D721Med (cell line): ENCODE results near the gene RELT.

Source experiments
- DNase-seq: peaks from one replicate; pipeline ENCODE4 v3.0.0; 2011; ENCODE audit warnings: low spot score; ENCODE audit not compliant: insufficient read length
- FAIRE-seq: peaks from 2 replicates; lab custom pipeline; 2011; peaks lifted over from hg19 to GRCh38; lab: Jason Lieb, UNC
- CTCF ChIP-seq: IDR thresholded peaks from 2 replicates; pipeline ENCODE4 v1.5.1; 2012; ENCODE audit warnings: mild to moderate bottlenecking, control low read depth; ENCODE audit not compliant: insufficient read depth; ENCODE audit errors: missing control alignments

The RELT gene

DNA sequence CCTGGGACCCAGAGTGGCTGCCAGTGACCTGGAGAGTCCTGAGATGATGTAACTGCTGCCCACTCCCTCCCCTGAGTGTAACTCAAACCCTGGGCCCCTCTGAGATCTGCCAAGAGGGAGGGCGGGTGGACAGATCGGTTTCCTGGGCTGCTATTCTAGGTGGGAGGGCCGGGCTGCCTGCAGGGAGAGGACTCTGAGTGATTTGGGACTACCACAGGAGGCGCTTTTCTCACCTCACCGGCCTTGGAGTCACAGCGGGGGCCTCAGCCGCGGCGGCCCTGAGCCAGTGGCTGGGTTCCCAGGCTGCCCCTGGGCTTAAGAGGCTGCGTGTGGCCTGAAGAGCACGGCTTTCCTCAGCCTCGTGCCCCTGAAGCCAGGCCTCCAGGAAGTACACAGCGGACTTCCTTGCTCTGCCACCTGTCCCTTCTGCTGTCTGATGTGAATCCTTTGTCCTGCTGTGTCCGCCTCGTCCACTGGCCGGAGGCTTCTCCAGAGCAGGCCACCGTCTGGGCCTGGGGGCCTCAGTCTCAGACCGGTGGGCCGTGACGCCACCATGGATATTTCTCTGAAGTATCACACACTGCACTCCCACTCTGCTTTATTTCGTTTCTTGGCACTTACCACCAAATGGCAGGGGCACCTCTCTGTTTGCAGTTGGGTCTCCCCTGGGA lies 11.5 kb downstream of the RELT start:
- FAIRE-seq (no peak), DNase-seq (no peak)
- no peak for TF ChIP-seq CTCF

DNA sequence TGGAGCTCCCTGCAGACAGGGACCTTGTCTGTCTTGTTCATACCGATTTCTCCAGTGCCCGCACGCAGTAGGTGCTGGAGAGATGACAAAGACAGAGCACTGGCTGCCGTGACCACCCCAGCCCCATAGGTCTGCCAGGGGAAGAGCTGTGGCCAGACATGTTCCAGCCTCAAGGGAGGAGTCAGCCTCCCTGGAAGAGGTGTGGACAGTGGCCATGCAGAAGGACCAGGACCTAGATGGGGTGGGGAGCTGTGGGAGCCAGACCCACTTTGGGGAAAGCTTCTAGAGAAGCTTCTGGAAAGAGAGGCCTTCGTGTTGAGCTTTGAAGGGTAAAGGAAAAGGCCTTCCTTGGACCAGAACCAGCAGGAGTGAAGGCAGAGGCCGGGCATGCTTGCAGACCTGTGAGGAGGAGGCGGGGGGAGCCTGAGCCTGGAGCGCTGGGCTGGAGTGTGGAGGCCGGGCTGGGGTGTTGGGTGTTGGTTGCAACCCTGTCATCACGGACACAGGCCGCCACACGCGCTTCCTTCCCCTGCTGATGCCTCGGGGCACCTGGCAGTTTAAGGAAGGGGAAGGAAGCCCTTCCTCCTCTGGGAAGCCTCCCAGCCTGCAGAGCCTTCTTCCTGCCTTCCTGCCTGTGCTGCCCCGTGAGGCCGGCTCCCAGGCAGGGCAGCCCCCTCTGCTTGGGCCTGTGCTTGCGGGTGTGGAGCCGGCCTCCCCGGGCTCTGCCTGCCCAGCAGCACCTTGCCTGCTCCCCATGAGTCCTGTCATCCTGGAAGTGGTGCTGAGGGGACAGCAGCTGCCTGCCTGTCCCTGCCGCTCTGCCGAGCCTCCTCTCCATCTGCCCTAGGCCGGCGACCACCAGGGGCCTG lies 12.3 kb downstream of the RELT start:
- no peak for DNase-seq
- no peak for FAIRE-seq
- TF ChIP-seq CTCF: no peak

GRCh38 chr11:73389134-73389525 lies 12.9 kb downstream of the RELT start:
- FAIRE-seq (no peak), DNase-seq (no peak)
- no peak for TF ChIP-seq CTCF

DNA sequence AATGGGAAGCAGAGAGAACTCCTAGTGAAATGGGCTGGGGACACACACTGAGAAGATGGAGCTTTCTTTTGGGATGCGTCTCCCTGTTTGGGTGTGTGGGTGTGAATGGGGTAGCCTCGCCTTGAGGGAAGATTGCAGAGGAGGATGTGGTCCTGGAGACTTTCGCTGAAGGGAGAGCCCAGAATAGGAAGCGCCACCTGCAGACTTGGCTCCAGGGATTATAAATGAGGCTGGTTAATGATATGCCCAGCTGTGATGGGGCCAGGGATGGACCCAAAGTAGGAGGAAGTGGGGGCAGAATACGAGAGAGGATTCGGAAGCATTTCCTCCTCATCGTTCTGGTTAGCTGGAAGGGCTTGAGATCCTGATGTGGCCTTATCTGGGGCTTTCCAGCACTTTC lies 13.7 kb downstream of the RELT start:
- FAIRE-seq (no peak), DNase-seq (no peak)
- TF ChIP-seq CTCF: no peak

DNA sequence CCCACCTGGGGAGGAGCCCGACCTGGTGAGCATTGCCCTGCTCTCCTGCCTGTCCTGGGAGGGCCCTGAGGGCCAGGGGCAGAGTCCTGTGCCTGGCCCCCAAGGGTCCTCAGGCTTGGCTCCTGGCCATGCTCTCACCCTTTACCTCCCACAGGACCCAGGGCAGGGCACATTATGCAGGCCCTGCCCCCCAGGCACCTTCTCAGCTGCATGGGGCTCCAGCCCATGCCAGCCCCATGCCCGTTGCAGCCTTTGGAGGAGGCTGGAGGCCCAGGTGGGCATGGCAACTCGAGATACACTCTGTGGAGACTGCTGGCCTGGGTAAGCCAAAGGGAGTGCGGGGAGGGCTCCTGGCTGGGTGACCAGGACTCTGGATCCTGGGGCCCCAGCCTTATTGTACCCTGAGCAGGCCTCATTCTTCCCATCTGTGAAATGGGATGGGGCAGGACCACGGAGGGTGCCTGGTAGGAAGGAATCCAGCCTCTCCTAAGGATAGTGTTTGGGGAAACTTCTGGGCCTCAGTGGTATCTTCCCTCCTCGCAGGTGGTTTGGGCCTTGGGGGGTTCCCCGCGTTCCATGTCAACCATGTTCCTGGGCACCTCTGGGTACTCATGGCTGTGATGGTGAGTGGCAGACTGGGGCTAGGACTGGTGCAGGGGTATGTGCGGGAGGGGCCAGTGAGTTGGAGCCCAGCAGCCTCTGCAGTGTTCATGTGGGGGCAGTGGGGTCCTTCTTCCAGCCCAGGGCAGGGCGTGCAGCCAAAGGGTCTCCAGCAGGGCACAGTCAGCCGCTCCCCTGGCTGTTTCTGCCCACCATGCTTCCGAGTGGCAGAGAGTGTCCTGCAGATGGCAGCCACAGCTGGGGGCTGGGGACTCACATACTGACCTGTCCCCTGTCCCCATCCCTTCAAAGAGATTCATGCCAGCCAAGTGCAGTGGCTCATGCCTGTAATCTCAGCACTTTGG lies 14.7 kb downstream of the RELT start:
- DNase-seq (no peak), FAIRE-seq (no peak)
- no peak for TF ChIP-seq CTCF

- FAIRE-seq: no peak
- TF ChIP-seq CTCF: no peak
- no peak for DNase-seq
Measured at GRCh38 chr11:73391665-73392064, 15.5 kb downstream of the RELT start.
